Kidney (tissue), 14 donors: ENCODE measurements around the gene MFNG. TPM values are rescaled to one million over a fixed set of nuclear protein-coding genes. Genes with fewer than 3 reads are reported as not detected.

Experiments
- DNase-seq, 5 donors: peaks; one replicate each; pipeline ENCODE4 v3.0.0-alpha.2; 2013 to 2020
- FAIRE-seq: peaks from 2 replicates; lab custom pipeline; 2012; peaks lifted over from hg19 to GRCh38; lab: Jason Lieb, UNC
- H3K27ac ChIP-seq, 2 donors: one replicate each; pipeline ENCODE4 v1.7.0; 2013; ENCODE audit warnings: low read depth in 2 of 2, low read length in 2 of 2, inconsistent platforms in 1 of 2
- H3K27me3 ChIP-seq: one replicate; pipeline ENCODE4 v1.7.1; 2013; ENCODE audit warnings: low read length, inconsistent platforms; ENCODE audit not compliant: control insufficient read depth, insufficient read depth
- H3K36me3 ChIP-seq, 3 donors: one replicate each; pipeline versions ENCODE4 v1.7.0 to v1.7.1; 2013; ENCODE audit warnings: low read length in 3 of 3, control low read depth in 1 of 3, inconsistent platforms in 1 of 3; ENCODE audit not compliant: insufficient read depth in 3 of 3, control insufficient read depth in 2 of 3
- H3K4me1 ChIP-seq, 3 donors: one replicate each; pipeline versions ENCODE4 v1.7.0 to v1.7.1; 2013; ENCODE audit warnings: low read length in 3 of 3, inconsistent platforms in 1 of 3, low read depth in 1 of 3; ENCODE audit not compliant: control insufficient read depth in 2 of 3, insufficient read depth in 2 of 3
- H3K4me3 ChIP-seq, 3 donors: one replicate each; pipeline versions ENCODE4 v1.7.0 to v1.8.1; 2013; ENCODE audit warnings: low read length in 3 of 3, control low read depth in 1 of 3, inconsistent platforms in 1 of 3
- H3K9ac ChIP-seq, 3 donors: one replicate each; pipeline versions ENCODE4 v1.7.0 to v1.7.1; 2013; ENCODE audit warnings: low read length in 3 of 3, control low read depth in 1 of 3, inconsistent platforms in 1 of 3
- H3K9me3 ChIP-seq, 3 donors: one replicate each; pipeline versions ENCODE4 v1.7.0 to v1.7.1; 2013; ENCODE audit warnings: low read length in 3 of 3, control low read depth in 1 of 3, inconsistent platforms in 1 of 3; ENCODE audit not compliant: control insufficient read depth in 2 of 3, insufficient read depth in 1 of 3
- intact Hi-C: fragments of 100-400 bp; cut with DNase I; formaldehyde crosslinking; loops from one replicate; pipeline ENCODE4 v1.11.1; 2022
- polyA plus RNA-seq: library from polyadenylated mRNA; stranded (reverse); fragments of 350-450 nt; fragmentation: Illumina TruSeq; extraction: RNeasy Lipid Tissue Mini Kit (QIAGEN cat#74804); gene quantifications from one replicate; pipeline ENCODE4 v1.2.3, GENCODE V29; 2014; ENCODE audit warnings: low read depth, low replicate concordance; ENCODE audit not compliant: insufficient read depth
- total RNA-seq: library from RNA; stranded (reverse); fragmentation: NEBNext Ultra II Directional; extraction: Animal tissue kit (Norgen Biotek cat#: 25700); gene quantifications from one replicate; pipeline ENCODE4 v1.2.1, GENCODE V29; 2021
- TF ChIP-seq, protein P1 (sequence below): IDR thresholded peaks from 3 replicates; pipeline ENCODE4 v1.5.1; 2012; ENCODE audit warnings: mild to moderate bottlenecking, moderate library complexity, borderline replicate concordance; ENCODE audit not compliant: insufficient read depth; ENCODE audit errors: extremely low read depth
- donor health status: control.
- donor health status: control.
- donor health status: control.
- donor health status: control.
- donor health status: control.
- donor health status: DM: yes; HTN: yes; CAD: no.
- donor health status: Normal renal cell carcinoma (clear cell type).

Gene MFNG
- total and polyA plus RNA-seq, 2 donors from 2014 or later, result 9.1 to 31.1 TPM

DNA sequence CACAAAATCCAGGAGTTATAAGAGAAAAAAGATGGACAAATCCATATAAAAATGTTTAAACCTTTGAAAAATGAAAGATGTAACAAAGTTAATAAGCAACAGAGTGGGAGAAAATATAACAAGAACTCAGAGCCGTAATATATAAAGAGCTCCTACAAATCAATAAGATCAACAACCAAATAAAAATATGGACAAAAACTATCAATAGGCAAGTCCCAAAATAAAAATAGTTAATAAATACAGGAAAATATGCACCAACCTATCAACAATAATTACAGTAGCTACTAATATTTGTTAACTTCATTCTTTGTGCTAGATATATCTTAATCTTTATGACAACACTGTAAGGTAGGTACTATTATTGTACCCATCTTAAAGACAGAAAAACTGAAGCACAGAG is 30.3 kb upstream of the MFNG start:
- no peak overlapping the region for H3K27ac ChIP-seq
- no peaks in the 10 kb centered on the region for H3K9me3 ChIP-seq
- H3K9ac ChIP-seq, result no peak overlapping the region
- H3K4me3 ChIP-seq, result no peak overlapping the region
- no peaks in the 10 kb centered on the region for H3K27me3 ChIP-seq
- intact Hi-C loops, result no loop called here
- H3K4me1 ChIP-seq, result peaks cover 4 to 32% (median 19%) of the 10 kb centered on the region in 3 donors
- FAIRE-seq (no peak), DNase-seq (no peak)
- peaks cover 0 to 9% (median 6%) of the 10 kb centered on the region in 3 donors for H3K36me3 ChIP-seq
- TF ChIP-seq, protein P1, sequence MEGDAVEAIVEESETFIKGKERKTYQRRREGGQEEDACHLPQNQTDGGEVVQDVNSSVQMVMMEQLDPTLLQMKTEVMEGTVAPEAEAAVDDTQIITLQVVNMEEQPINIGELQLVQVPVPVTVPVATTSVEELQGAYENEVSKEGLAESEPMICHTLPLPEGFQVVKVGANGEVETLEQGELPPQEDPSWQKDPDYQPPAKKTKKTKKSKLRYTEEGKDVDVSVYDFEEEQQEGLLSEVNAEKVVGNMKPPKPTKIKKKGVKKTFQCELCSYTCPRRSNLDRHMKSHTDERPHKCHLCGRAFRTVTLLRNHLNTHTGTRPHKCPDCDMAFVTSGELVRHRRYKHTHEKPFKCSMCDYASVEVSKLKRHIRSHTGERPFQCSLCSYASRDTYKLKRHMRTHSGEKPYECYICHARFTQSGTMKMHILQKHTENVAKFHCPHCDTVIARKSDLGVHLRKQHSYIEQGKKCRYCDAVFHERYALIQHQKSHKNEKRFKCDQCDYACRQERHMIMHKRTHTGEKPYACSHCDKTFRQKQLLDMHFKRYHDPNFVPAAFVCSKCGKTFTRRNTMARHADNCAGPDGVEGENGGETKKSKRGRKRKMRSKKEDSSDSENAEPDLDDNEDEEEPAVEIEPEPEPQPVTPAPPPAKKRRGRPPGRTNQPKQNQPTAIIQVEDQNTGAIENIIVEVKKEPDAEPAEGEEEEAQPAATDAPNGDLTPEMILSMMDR, result no peak

DNA sequence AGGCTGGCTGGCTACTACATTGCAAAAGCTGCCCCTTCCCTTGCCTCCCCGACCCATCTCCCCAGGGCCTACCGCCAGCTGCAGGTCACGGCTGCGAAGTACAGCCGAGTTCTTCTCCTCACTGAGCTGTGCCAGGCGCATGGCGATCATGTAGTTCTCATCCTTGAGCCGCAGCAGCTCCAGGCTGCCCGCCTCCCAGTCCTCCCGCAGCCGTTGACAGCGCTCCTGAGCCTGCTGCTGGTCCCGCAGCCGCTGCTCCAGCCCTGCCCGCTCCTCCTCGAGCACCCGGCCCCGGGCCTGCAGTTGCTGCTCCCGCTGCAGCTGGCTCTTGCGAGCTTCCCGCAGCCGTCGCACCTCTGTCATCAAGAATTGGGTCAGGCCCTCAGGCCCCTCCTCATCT is 29.7 kb upstream of the MFNG start:
- FAIRE-seq, result no peak
- Histone ChIP-seq H3K4me1 (peaks cover 4 to 32% (median 19%) of the 10 kb centered on the region in 3 donors), H3K27ac (no peak overlapping the region), H3K27me3 (no peaks in the 10 kb centered on the region), H3K9ac (no peak overlapping the region), H3K9me3 (no peaks in the 10 kb centered on the region), H3K36me3 (peaks cover 0 to 9% (median 6%) of the 10 kb centered on the region in 3 donors), H3K4me3 (no peak overlapping the region)
- intact Hi-C loops, result no loop called here
- DNase-seq, result peak in 1 of 5 donors; percentile 65
- TF ChIP-seq, protein P1, result no peak

DNA sequence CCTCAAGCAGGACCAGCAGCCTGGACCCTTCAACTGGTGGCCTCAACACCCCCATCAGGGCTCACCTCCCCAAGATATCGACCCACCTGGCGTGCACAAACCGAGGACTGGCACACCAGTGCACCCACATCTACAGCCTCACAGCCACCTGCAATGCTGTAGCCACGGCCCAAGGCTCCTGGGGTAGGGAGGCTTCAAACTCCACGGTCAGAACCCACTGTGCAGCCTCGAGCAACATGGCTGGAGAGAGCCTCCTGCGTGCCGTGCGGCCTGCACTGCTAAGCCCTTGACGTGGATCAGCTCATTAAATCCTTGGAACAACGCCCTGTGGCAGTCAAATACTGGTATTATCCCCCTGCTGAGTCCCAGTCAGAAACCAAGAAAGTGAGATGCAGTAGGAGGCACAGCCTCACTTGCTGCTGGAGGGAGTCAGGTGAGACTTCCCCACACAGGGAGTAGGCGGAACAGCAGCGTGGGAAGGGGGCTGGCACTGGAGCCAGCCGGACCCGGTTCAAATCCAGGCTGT is 28.4 kb upstream of the MFNG start:
- Histone ChIP-seq H3K36me3 (peaks cover 0 to 9% (median 6%) of the 10 kb centered on the region in 3 donors), H3K27me3 (no peaks in the 10 kb centered on the region), H3K27ac (peak overlapping the region; percentile 43 to 59), H3K9me3 (no peaks in the 10 kb centered on the region), H3K9ac (peak overlapping the region in 1 of 3 donors; percentile 46), H3K4me1 (peaks cover 4 to 33% (median 27%) of the 10 kb centered on the region in 3 donors), H3K4me3 (no peak overlapping the region)
- intact Hi-C loops, result no loop called here
- no peak for FAIRE-seq
- TF ChIP-seq, protein P1, result no peak
- peak in 1 of 5 donors; percentile 67 for DNase-seq
